Adipocyte (in vitro differentiated cells): Measurements from ENCODE around the gene CASP7.
A peak's percentile ranks its signal among the peaks of the same experiment; 100 is the strongest.
"Not testable (repeated sequence)": the region's sequence is repeated elsewhere in the genome, so short reads cannot be mapped to it uniquely, and the experiment has no call there.

Experiments
- DNase-seq: peaks from one replicate; pipeline ENCODE4 v3.0.0-alpha.2; 2015; ENCODE audit warnings: low read depth
- H3K27me3 ChIP-seq: replicated peaks from 2 replicates; pipeline ENCODE4 v1.7.0; 2013; ENCODE audit warnings: mild to moderate bottlenecking, low read length, moderate library complexity; ENCODE audit not compliant: control insufficient read depth, insufficient read depth
- H3K36me3 ChIP-seq: 2 replicates; pipeline ENCODE4 v1.7.0; 2013; ENCODE audit warnings: low read length, mild to moderate bottlenecking, moderate library complexity; ENCODE audit not compliant: control insufficient read depth, insufficient read depth, severe bottlenecking
- H3K4me1 ChIP-seq: 2 replicates; pipeline ENCODE4 v1.7.0; 2013; ENCODE audit warnings: mild to moderate bottlenecking, low read length, moderate library complexity; ENCODE audit not compliant: control insufficient read depth, insufficient read depth
- H3K4me3 ChIP-seq: 2 replicates; pipeline ENCODE4 v1.7.0; 2013; ENCODE audit warnings: mild to moderate bottlenecking, low read length, moderate library complexity
- H3K9ac ChIP-seq: 2 replicates; pipeline ENCODE4 v1.7.0; 2013; ENCODE audit warnings: mild to moderate bottlenecking, low read length, moderate library complexity
- H3K9me3 ChIP-seq: 2 replicates; pipeline ENCODE4 v1.7.0; 2013; ENCODE audit warnings: mild to moderate bottlenecking, low read length, moderate library complexity; ENCODE audit not compliant: control insufficient read depth

Gene CASP7

DNA sequence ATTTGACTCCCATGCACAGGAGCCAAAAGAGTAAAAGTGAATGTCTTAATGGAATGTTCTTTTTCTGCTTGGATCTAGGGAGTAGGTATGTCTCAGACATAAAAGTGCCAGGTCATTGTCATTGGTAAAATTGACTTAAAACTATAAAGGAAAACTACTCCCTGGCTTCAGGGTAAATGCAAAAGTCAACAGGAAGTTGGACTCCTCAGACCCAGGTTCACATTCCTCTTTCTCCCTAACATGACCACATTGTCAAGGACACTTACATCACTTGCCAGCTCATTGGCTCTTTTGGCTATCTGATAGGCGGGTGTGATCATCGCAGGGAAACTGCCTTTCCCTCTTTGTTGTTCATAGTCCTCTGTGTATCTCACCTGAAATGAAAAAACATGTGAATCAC, 29.5 kb upstream of the CASP7 start:
- H3K9me3 ChIP-seq = no peaks in the 10 kb centered on the region
- H3K4me1 ChIP-seq = peaks cover 16% of the 10 kb centered on the region
- H3K9ac ChIP-seq = no peak overlapping the region
- H3K36me3 ChIP-seq = no peaks in the 10 kb centered on the region
- no peak for DNase-seq
- H3K27me3 ChIP-seq = peaks cover 4% of the 10 kb centered on the region
- H3K4me3 ChIP-seq = no peak overlapping the region

DNA sequence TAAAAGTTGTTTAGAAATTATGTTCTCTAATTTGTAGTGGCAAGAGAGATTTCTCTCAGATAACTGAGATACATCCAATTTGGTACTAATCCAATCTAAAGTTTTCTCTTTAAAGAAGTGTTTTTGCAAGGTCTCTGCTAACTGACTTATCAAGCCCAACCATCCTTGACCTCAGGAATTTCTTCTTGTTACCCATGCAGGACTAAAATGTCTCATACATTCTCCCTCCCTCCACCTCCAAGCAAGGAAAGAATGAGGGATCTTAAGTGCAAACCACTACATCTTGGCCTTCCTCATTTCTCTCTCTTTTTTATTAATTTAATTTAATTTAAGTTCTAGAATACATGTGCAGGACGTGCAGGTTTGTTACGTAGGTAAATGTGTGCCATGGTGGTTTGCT, 28.7 kb upstream of the CASP7 start:
- DNase-seq = no peak
- peaks cover 12% of the 10 kb centered on the region for H3K4me1 ChIP-seq
- H3K27me3 ChIP-seq = peaks cover 4% of the 10 kb centered on the region
- no peaks in the 10 kb centered on the region for H3K36me3 ChIP-seq
- no peaks in the 10 kb centered on the region for H3K9me3 ChIP-seq
- no peak overlapping the region for H3K4me3 ChIP-seq
- H3K9ac ChIP-seq = no peak overlapping the region

DNA sequence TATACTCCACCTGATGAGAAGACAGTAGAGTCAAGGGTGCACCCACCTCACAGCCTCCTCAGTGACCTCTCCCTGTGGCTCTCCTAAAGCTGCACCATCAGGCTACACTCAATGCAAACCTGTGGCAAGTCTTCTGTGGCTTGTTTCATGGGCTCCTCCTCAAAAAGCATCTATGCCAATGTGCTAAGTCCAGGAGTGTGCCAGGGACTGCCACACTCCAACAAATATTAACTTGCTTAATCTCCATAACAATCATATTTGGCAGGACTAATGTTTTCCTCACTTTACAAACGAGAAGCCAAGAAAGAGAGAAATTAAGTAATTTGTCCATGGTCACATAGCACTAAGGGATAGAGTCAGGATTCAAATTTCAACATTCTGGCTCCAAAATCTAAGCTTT, 27.8 kb upstream of the CASP7 start:
- Histone ChIP-seq H3K36me3 (no peaks in the 10 kb centered on the region), H3K4me1 (peaks cover 3% of the 10 kb centered on the region), H3K9ac (no peak overlapping the region), H3K9me3 (no peaks in the 10 kb centered on the region), H3K4me3 (no peak overlapping the region), H3K27me3 (peaks cover 8% of the 10 kb centered on the region)
- DNase-seq = no peak

DNA sequence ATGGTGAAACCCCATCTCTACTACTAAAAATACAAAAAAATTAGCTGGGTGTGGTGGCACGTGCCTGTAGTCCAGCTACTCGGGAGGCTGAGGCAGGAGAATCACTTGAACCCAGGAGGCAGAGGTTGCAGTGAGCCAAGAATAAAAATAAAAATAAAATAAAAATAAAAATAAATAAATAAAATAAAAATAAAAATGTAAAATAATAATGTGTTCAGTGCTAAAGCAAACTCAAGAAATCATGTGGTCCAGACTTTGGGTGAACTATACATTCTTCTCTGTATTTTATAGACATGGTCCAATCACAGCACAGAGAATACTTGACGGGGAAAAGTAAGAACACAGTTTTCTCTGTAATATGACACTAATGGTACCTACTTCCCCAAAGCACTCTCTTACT, 27.3 kb upstream of the CASP7 start:
- not testable (repeated sequence) for H3K36me3 ChIP-seq, DNase-seq, H3K4me1 ChIP-seq, H3K9ac ChIP-seq, H3K4me3 ChIP-seq, H3K9me3 ChIP-seq
- H3K27me3 ChIP-seq = peaks cover 14% of the 10 kb centered on the region

DNA sequence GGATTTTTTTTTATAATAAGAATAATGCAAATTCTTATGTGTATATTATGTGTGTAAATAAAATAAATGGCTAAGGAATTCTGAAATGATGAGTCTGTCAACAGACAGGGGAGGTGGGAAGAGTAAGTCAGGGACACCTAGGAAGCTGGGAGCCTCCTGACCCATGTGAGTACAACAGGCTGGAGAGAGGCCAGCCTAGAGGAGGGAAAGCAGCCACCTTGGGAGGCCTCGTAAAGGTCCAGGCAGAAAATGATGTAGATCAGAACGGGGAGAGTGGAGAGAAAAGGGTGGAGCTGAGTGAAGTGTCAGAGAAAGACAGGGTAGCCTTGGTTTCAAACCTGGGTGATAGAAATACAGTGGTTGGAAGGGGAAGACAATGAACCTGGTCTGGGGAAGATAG, 22.8 kb upstream of the CASP7 start:
- Histone ChIP-seq H3K36me3 (no peaks in the 10 kb centered on the region), H3K9ac (no peak overlapping the region), H3K4me3 (no peak overlapping the region), H3K27me3 (peaks cover 17% of the 10 kb centered on the region), H3K9me3 (no peaks in the 10 kb centered on the region), H3K4me1 (no peaks in the 10 kb centered on the region)
- no peak for DNase-seq

DNA sequence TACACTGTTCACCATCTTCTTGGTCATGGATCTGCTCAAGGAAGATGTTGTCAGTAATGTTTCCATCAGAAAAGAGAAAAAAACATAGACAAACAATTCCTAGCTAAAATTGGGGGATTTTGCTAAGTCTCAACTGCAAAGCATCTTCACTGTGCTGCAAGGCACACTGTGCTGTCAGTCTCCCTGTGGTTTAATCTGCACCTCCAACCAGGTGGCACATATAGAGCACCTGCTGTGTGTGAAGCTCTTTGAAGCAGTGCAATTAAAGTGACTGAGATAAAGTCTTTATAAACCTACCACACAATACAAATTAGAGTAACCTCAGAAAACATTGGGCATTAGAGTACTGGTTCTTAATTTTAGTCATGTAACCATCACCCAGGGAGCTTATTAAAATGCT, 22.2 kb upstream of the CASP7 start:
- DNase-seq = no peak
- no peak overlapping the region for H3K4me3 ChIP-seq
- H3K27me3 ChIP-seq = peaks cover 17% of the 10 kb centered on the region
- no peaks in the 10 kb centered on the region for H3K9me3 ChIP-seq
- H3K9ac ChIP-seq = no peak overlapping the region
- H3K4me1 ChIP-seq = no peaks in the 10 kb centered on the region
- no peaks in the 10 kb centered on the region for H3K36me3 ChIP-seq

DNA sequence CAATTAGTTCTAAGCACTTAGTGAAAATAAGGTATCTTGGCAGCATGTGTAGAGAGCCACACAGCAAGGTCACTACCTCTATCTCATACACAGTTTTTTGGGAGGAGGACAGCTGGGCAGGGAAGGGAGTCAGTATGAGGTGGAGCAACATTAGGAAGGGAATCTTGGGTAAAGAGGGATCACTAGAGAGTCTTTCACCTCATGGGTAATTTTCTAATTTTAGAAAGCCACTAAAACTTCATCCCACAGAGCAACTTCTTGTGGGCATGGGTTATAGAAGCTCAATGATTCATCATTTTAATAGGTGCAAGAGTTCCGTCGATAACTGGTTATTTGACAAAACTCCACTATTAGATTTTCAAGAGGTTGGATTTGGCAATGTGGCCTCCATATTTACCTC, 18.4 kb upstream of the CASP7 start:
- H3K27me3 ChIP-seq = peaks cover 13% of the 10 kb centered on the region

DNA sequence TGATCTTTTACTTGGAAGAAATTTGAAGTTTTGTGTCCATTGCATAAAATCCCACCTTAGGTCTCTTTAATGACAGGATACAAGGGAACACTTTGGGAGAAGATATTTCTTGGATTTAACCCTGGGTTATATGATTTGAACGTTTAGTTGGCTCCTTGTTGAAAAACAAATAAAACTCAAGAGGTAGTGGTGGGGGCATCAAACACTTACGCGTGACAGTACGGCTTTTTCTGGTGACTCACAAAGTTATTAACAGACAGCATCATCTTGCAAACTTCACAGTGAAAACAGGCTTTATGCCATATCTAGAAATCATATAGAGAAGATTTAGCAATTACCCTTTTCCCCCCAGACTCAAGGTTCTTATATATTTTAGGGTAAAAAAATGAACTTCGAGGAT, 16.6 kb upstream of the CASP7 start:
- DNase-seq = no peak
- Histone ChIP-seq H3K36me3 (no peaks in the 10 kb centered on the region), H3K4me1 (peaks cover 17% of the 10 kb centered on the region), H3K9ac (no peak overlapping the region), H3K9me3 (no peaks in the 10 kb centered on the region), H3K4me3 (no peak overlapping the region), H3K27me3 (no peaks in the 10 kb centered on the region)

More for the DNA sequence above, 18.4 kb upstream of the CASP7 start:
- Histone ChIP-seq H3K36me3 (no peaks in the 10 kb centered on the region), H3K4me3 (no peak overlapping the region), H3K9me3 (no peaks in the 10 kb centered on the region), H3K4me1 (peaks cover 7% of the 10 kb centered on the region), H3K9ac (no peak overlapping the region)
- no peak for DNase-seq

DNA sequence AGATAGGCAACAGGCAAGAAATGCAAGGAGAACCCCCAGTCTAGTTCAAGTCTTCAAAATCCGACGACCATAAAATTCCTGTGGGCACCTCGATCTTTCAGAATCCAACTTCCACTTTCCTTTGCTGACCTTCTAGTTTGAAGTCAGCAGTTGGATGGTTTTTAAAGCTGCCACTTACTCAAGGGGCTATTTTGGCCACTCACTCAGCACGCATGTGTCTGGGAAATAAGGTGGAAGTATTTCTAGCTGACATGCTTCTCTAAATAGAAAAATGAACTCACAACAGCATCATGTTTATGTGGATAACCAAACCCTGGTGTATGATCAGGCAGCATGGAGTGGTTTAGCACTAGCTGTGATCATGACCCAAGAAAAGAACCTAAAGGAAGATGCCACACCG, 15.8 kb upstream of the CASP7 start, which contains the start of gene NRAP:
TSS of gene NRAP (minus strand) at position 134 of the 400 bp plus-strand sequence. CDS start 159 bp downstream, outside the sequence.
- Histone ChIP-seq H3K9ac (no peak within 1 kb of the TSS), H3K9me3 (no peaks in the 10 kb centered on the region), H3K36me3 (no peaks in the 10 kb centered on the region), H3K4me1 (peaks cover 17% of the 10 kb centered on the region), H3K4me3 (no peak within 1 kb of the TSS), H3K27me3 (no peaks in the 10 kb centered on the region)
- DNase-seq = no peak

DNA sequence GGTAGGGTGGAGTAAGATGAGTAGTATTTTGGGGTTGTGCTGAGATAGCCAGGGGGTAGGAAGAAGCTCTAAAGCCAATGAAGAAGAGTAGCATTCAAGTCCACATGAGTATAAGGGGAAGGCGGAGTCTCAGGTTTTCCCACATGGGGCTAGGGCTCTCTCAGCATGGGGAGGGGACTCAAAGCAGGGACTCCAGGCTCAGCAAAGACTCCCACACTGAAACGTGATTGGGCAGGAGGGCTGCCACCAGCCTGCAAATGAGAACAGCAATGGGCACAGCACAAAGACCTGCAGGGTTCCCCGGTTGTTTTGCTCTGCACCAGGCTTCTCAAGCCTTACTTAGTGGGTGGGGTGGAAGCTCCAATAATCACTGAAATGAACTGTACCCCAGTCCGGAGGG, 14.4 kb upstream of the CASP7 start:
- Histone ChIP-seq H3K9ac (no peak overlapping the region), H3K36me3 (no peaks in the 10 kb centered on the region), H3K27me3 (no peaks in the 10 kb centered on the region), H3K4me1 (peaks cover 17% of the 10 kb centered on the region), H3K9me3 (peaks cover 4% of the 10 kb centered on the region), H3K4me3 (no peak overlapping the region)
- DNase-seq = no peak

DNA sequence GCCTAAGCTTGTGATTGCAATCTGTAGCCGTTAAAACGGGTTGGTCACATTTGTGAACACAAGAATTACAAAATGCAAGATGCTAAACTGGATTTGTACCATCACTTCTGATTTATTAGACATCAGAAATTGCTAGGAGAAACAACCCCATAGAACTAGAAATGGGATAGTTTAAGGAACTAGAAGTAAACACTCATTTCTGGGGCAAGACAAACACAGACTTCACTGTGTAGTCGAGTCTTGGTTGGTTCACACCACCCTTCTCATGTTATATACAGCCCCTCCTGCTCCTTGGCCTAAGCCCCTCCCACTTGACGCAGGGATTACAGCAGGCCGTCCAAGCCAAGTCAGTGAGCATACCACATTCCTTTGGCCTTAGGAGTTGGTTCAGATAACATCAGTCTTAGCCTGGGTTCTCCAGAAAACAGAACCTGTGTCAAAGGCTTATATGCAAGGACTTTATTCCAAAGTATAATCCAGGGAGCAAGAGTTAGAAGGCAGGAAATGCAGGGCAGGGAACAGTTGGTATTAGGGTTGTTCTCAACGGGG, 13.8 kb upstream of the CASP7 start:
- Histone ChIP-seq H3K36me3 (no peaks in the 10 kb centered on the region), H3K4me1 (peaks cover 17% of the 10 kb centered on the region), H3K27me3 (no peaks in the 10 kb centered on the region), H3K9me3 (peaks cover 9% of the 10 kb centered on the region), H3K4me3 (no peak overlapping the region), H3K9ac (no peak overlapping the region)
- DNase-seq = peak; percentile 84

DNA sequence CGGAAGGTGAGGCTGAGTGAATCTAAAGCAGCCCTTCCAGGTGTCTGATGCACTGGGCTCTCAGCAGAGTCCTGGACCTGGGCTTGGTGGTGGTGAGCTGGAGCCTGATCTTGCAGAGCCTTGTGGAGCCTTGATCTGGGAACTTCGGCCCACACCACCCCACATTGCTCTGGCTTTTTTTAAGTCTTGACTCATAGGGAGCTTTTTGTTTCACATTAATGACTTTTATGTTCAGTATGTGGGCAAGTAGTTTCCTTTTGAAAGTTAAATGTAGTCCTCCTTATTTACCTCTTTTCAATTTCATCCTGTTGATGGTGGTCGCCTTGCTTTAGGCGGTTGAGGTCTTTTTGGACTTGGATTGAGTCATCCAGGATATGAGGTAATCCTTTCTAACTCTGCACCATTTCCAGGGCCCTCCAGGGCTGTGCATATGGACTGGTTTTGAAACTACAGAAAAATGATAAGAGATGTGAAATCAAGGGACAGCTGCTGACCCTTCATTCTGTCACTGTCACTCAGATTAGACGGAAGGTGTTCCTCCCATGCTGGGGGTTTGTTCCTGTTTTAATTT, 12.9 kb upstream of the CASP7 start:
- peaks cover 11% of the 10 kb centered on the region for H3K9me3 ChIP-seq
- H3K36me3 ChIP-seq = no peaks in the 10 kb centered on the region
- H3K4me3 ChIP-seq = no peak overlapping the region
- H3K9ac ChIP-seq = no peak overlapping the region
- no peaks in the 10 kb centered on the region for H3K27me3 ChIP-seq
- no peak for DNase-seq
- H3K4me1 ChIP-seq = peaks cover 17% of the 10 kb centered on the region
